Measurements from ENCODE around the gene GNG7. TPM values are rescaled to one million over a fixed set of nuclear protein-coding genes. Genes with fewer than 3 reads are reported as not detected.

Gene GNG7
- total RNA-seq, 1 donor from 2014 or later: 8.5 TPM

DNA sequence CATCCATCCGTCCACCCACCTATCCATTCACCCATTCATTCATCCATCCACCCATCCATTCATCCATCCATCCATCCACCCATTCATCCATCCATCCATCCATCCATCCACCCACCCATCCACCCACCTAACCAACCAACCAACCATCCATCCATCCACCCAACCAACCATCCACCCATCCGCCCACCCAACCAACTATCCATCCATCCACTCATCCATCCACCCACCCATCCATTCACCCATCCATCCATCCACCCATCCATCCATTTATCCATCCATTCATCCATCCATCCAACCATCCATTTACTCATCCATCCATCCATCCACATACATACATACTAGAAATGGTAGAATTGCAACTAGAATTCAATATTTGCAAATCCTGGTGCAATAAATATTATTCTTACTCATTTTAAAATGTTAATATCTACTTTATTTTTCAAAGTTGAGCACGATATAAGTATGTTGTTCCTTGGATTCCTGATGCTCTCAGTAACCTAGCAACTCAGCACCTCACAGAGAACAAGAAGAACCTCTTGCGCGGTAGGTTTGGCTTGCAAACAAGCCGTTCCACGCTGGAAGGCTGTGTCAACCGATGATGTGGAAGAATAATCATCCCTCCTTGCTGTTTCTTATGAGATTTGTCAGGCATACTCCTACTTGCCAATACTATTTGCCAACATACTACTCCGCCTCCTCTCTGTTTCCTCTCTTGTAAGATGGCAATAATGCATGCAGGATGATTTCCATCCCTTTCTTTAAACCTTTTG is 111.7 kb downstream of the GNG7 start:
- H3K4me1 Mint-ChIP-seq: no peaks in the 10 kb centered on the region
- no peaks in the 10 kb centered on the region for H3K36me3 Mint-ChIP-seq
- peaks cover 12% of the 10 kb centered on the region for H3K9me3 Mint-ChIP-seq
- H3K4me3 Mint-ChIP-seq: no peak overlapping the region
- H3K27me3 Mint-ChIP-seq (ENCODE audit: low read depth): no peaks in the 10 kb centered on the region
- DNase-seq (ENCODE audit: low spot score in 2 of 2, unreplicated experiment in 2 of 2): no peak
- TF ChIP-seq, protein P1, sequence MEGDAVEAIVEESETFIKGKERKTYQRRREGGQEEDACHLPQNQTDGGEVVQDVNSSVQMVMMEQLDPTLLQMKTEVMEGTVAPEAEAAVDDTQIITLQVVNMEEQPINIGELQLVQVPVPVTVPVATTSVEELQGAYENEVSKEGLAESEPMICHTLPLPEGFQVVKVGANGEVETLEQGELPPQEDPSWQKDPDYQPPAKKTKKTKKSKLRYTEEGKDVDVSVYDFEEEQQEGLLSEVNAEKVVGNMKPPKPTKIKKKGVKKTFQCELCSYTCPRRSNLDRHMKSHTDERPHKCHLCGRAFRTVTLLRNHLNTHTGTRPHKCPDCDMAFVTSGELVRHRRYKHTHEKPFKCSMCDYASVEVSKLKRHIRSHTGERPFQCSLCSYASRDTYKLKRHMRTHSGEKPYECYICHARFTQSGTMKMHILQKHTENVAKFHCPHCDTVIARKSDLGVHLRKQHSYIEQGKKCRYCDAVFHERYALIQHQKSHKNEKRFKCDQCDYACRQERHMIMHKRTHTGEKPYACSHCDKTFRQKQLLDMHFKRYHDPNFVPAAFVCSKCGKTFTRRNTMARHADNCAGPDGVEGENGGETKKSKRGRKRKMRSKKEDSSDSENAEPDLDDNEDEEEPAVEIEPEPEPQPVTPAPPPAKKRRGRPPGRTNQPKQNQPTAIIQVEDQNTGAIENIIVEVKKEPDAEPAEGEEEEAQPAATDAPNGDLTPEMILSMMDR (IDR thresholded peaks at IDR 0.05; ENCODE audit: unreplicated experiment): no peak
- no peak overlapping the region for H3K27ac Mint-ChIP-seq

DNA sequence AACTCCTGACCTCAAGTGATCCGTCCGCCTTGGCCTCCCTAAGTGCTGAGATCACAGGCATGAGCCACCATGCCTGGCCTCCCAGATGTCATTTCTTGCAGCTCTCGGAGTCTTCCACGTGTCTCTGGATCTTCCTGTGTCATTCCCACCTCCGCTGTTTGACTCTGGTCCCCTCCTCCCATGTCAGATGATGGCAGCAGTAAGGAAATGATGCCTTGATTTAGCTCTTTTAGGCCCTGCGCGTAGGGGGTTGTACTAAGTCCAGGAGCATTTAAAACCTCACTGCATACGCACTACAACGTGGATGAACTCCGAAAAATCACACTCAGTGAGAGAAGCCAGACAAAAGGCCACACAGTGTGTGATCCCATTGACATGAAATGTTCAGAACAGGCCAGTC is 113.1 kb downstream of the GNG7 start:
- H3K4me1 Mint-ChIP-seq: no peaks in the 10 kb centered on the region
- TF ChIP-seq, protein P1 (IDR thresholded peaks at IDR 0.05; ENCODE audit: unreplicated experiment): no peak
- H3K27ac Mint-ChIP-seq: no peak overlapping the region
- H3K27me3 Mint-ChIP-seq (ENCODE audit: low read depth): no peaks in the 10 kb centered on the region
- no peak overlapping the region for H3K4me3 Mint-ChIP-seq
- peak in 1 of 2 experiments; percentile 20 for DNase-seq (ENCODE audit: low spot score in 2 of 2, unreplicated experiment in 2 of 2)
- no peaks in the 10 kb centered on the region for H3K36me3 Mint-ChIP-seq
- H3K9me3 Mint-ChIP-seq: peaks cover 12% of the 10 kb centered on the region

DNA sequence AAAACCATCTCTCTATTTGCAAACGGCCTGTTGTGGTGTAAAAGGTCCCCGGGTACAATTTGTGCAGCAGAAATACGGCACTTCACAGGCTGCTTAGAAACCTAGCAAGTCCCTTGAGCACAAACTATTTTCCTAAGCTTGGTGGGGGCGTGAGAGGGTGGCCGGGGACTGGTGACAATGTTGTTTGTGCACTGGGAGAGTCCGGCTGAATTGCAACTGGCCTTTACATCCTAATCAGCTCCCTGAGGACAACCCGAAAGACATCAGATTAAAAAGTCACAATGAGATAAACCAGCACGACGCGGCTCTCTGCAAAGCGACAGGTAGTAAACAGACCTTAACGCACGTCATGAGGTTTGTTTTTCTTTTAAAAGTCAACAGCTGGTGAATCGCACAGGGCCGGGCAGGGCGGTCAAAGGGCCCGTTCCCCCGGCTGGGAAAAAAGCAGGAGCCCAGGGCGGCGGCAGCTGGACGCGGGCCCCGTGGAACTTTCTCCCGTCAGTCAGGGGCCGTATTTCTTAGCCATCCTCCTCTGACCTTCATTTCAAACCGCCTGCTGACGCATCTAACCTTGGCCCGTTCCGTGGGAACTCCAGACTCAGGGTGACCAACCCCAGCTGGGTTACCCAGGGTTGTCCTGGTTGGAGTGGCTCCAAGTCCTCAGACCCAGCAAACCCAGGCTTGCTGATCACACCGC is 114.3 kb downstream of the GNG7 start:
- TF ChIP-seq, protein P1 (IDR thresholded peaks at IDR 0.05; ENCODE audit: unreplicated experiment): no peak
- H3K4me3 Mint-ChIP-seq: no peak overlapping the region

DNA sequence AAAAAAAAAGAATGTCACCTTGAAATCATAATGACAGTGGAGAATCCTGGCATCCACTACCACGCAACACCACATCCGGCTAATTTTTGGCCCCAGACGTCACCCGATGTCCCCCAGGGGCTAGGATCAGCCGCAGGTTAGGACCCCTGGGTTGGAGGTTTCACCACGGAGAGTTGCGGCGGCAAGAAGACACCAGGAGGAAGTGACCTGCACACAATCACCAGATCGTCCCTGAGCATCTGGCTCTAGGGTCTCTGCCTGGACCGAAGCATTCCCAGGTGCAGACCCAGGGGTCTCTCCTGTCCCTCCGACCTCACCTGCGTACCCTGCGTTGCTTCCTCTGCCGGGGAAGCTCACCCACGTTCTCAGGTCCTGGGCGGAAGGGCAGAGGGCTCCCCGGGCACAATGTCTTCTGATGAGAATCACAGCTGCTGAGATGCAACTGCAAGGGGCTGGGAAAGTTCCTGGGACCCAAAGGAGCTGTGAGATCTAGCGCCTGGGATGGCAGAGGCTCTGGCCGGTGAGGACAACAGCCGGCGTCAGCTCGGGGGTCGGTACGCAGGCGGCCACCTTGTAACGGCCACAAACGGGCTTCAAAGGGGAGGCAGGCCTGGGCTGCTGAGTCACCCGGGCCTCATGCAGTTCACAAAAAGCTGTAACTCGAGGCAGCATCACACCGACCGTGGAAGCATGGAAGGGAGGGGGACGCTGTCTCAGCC is 115.3 kb downstream of the GNG7 start:
- Mint-ChIP-seq H3K4me1 (no peaks in the 10 kb centered on the region), H3K27me3 (ENCODE audit: low read depth) (no peaks in the 10 kb centered on the region), H3K9me3 (peaks cover 16% of the 10 kb centered on the region), H3K4me3 (no peak overlapping the region), H3K27ac (no peak overlapping the region), H3K36me3 (no peaks in the 10 kb centered on the region)
- no peak for DNase-seq (ENCODE audit: low spot score in 2 of 2, unreplicated experiment in 2 of 2)
- TF ChIP-seq, protein P1 (IDR thresholded peaks at IDR 0.05; ENCODE audit: unreplicated experiment): no peak

More for the DNA sequence above, 114.3 kb downstream of the GNG7 start:
- Mint-ChIP-seq H3K27ac (no peak overlapping the region), H3K4me1 (no peaks in the 10 kb centered on the region), H3K27me3 (ENCODE audit: low read depth) (no peaks in the 10 kb centered on the region), H3K9me3 (peaks cover 16% of the 10 kb centered on the region), H3K36me3 (no peaks in the 10 kb centered on the region)
- DNase-seq (ENCODE audit: low spot score in 2 of 2, unreplicated experiment in 2 of 2): no peak

DNA sequence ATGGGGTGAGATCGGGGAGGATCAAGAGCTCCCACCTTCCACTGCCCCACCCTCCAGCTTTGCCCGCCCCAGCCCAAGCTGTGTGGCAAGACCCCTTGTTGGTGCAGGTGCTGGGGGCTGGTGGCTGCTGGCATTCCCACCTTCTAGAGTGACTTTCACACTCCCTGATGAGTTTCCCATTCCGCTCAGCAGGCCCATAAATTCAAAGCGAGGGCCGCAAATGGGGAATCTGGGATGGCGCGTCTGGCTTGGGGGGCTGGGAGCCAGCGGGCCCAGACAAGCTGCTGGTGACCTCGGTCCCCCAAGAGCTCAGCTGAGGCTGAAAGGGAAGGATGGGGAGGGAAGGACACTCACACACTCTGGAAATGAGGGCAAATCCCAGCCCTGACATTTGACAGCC is 116.3 kb downstream of the GNG7 start:
- peaks cover 4% of the 10 kb centered on the region for H3K36me3 Mint-ChIP-seq
- no peak for DNase-seq (ENCODE audit: low spot score in 2 of 2, unreplicated experiment in 2 of 2)
- no peak overlapping the region for H3K27ac Mint-ChIP-seq
- H3K4me3 Mint-ChIP-seq: no peak overlapping the region
- H3K4me1 Mint-ChIP-seq: no peaks in the 10 kb centered on the region
- peaks cover 14% of the 10 kb centered on the region for H3K9me3 Mint-ChIP-seq
- TF ChIP-seq, protein P1 (IDR thresholded peaks at IDR 0.05; ENCODE audit: unreplicated experiment): no peak
- H3K27me3 Mint-ChIP-seq (ENCODE audit: low read depth): no peaks in the 10 kb centered on the region
